NCI-H510A (cell line): ENCODE results near the gene MX2.

ENCODE experiments used
- DNase-seq: peaks from one replicate; lab custom pipeline; 2025; lab: John Stamatoyannopoulos, UW

MX2 gene

DNA sequence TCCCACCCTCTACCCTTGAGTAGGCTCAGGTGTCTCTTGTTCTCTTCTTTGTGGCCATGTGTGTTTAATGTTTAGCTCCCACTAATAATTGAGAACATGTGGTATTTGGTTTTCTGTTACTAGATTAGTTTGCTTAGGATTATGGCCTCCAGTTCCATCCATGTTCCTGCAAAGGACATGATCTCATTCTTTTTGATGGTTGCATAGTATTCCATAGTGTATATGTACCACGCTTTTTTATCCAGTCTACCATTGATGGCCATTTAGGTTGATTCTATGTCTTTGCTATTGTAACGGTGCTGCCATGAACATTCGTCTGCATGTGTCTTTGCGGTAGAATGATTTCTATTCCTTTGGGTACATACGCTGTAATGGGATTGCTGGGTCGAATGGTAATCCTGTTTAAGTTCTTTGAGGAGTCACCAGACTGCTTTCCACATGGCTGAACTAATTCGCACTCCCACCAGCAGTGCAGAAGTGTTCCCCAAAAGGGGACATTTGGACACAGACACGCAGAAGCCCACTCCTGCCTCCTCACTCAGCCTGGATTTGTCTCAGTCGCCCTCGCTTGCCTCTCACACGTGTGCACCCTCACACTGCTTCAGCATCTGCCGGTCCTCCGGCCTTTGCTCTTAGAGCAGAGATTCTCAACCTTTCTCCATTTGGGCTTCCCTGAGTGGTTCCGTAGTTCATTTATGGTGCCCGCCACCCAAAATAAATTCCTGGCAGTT is 3.7 kb downstream of the MX2 start:
- no peak for DNase-seq

DNA sequence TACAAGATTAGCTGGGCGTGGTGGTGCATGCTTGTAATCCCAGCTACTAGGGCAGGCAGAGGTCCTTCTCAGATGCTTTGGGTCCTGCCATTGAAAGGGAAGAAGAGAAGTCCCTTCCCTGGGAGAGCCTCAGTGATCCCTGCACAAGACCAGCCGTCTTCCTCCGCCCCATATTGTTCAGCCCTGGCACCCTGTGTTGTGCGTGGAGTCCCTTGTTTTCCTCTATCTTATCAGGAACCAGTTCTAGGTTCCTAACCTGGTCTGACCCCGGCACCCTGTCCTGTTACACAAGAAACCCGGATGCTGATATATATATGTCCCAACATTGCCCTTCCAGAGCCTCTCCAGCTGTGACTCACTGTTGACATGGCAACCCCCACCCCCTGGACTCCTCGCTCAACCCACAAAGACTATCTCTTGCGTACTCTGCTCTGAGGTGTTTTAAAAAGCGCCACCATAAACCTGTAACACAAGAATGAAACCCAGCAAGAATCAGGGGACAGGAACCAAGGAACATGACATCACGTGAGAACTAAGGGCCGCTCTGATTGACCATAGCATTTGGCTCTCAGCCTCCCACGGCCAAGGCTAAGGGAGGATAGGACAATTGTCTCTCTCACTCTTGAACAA is 4.8 kb downstream of the MX2 start:
- DNase-seq: peak; percentile 44

DNA sequence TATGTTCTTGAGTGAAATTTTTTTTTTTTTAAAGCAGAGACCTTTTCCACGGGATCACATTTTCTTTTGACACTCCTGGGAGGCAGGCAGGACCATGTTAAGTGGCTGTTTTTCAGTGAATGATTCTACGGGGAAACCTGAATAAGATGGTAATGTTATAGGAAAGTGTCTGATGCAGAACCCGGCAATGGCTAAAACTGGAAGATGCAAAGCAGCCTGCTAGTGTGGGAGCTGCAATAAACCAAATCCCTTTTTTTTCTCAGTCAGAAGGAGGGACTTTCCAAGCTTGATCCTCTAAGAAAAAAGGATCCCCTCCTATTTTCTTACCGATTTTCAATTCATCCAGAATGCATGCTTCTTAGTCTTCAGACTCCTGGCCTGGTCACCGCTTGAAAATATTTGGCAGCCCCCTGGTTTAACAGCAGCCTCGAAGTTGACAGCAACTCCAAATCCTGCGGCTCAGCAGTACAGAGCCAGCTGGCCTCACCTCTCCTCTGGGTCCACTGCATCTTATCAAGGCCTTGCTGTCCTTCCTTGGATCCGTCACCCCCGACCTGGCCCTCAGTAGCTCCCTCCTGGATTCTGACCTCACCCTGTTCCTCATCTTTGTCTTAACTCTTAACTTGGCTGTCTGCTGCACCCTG is 5.6 kb downstream of the MX2 start:
- DNase-seq: no peak

DNA sequence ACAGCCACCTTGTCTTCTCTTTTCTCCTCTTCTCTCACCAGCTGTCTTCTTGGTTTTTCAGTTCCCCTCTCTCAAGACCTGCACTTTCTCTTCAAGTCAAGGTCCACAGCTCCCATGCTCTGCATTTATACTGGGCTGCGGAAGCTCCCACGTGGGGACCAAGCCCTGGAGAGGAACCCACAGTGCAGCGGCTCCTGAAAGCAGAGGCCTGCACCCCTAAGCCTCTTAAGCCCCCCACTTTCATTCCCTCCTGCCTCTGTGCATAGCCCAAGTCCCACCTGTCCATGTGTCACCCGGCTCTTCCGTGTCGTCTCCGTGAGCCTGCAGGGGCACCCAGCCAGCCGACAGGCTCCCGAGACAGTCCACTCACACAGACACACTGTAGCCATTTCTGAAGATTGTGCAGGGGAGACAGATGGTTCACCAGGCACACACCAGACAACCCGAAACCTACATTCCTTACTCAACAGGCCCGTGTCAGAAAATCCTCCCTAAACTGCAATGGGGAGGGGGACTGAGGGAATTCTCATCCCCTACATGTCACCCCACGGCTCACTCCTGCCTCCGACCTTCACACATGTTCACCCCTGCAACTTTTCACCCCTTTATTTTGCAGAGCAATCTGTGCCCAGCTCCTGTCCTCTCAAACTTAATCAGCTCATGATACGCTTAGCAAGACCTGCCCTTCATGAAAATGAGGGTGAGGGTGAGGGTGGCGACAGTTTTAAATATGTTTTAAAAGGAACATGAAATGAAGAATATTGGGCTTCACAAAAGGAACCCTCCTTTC is 6.3 kb downstream of the MX2 start:
- no peak for DNase-seq

DNA sequence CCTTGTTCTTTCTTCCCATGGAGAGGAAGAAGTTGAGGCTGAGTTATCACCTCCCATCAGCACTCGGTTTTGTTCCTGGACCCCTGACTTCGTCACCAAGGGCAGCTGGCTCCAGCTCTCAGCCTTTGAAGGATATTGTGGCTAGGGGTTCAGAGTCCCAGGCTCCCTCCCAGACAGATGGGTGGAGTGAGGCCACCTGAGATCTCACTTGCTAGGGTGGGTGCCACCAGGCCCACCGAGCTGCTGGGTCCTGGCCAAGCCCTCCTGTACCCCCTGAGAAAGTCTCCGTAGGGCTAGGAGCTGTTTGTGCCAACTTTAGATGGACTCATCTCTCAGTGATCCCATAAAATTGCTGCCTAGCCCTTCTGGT is 6.9 kb downstream of the MX2 start:
- DNase-seq: no peak

- no peak for DNase-seq
These were observed 7.5 kb downstream of the MX2 start for GRCh38 chr21:41369105-41369919.

DNA sequence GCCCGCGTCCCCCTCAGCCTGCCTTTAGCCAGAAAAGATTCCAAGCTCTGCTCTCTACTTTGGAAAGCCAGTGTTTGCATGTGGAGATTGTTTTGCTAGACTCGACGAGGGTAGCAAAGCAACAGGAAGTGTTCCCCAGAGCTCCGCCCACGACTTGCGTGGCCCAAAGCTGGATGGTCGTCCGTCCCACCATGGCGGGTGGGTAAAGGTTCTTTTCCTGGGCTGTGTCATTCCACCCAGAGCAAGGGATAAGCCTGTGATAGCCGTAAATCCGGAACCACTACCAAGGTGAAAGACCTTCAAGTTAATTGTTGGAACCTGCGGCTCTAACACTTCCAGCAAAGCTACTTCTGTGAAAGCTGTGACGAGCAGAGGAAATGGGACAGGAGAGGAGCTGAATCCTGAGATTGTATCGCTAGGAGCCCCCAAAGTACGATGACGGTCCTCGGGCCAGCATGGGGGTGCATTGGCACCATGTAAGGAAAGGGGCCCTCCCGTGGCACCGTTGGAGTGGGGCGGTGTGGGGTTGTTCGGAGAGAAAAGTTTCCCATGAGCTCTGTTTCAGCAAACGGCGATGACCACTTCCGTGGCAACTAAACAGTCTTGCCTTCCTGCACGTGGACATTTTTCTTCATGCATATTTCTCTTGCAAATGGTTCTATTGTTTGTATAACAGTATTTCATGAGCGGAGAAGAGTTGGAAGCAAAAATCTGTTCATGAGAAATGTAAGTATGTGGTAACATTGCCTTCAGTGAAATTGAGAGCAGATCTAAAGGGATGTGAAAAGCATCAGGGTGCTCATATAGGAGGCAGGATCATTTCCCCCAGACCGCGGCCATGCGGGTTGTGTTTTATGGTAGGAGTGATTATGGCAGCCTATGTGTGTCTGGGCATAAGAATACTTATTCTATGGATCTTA is 8.4 kb downstream of the MX2 start:
- peak; percentile 20 for DNase-seq

GRCh38 chr21:41370840-41371684 is 9.2 kb downstream of the MX2 start:
- DNase-seq: no peak

DNA sequence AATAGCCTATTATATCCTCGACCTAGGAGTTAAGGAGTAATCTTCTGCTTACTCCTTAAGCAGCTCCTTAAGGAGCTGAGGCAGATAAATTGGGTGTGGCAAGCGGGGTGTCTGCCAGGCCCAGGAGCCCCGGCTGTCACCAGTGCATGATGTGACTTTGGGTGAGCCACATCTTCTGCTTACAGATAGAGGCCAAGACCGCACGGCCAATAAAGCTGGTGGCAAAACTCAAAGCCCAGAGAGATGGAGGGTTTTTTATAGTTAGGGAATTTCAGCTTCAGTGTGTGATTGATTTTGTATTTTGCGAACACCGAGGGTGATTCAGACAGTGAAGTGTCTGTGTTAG is 9.8 kb downstream of the MX2 start:
- DNase-seq: no peak

- DNase-seq: no peak
These were observed 11.4 kb downstream of the MX2 start for GRCh38 chr21:41373253-41373652.

DNA sequence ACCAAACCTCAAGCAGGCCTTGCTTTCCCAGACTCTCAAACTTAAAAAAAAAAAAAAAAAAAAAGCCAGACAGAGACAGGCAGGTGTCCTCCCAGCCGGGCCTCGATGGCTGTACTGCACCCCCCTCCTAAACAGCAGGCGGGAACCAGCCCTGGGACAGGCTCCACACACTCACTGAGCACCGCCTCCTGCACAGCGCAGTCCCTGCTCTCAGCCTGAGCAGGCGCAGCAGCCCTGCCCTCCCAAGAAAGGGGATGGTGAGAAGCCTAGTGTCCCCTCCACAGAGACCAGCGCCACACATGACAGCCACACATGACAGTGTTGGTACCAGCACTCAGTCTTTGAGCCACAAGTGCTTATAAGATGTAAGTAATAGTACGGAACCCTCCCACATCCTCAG is 11.9 kb downstream of the MX2 start:
- DNase-seq: no peak

- DNase-seq: no peak
These were observed 12.4 kb downstream of the MX2 start for GRCh38 chr21:41374177-41374712.

DNA sequence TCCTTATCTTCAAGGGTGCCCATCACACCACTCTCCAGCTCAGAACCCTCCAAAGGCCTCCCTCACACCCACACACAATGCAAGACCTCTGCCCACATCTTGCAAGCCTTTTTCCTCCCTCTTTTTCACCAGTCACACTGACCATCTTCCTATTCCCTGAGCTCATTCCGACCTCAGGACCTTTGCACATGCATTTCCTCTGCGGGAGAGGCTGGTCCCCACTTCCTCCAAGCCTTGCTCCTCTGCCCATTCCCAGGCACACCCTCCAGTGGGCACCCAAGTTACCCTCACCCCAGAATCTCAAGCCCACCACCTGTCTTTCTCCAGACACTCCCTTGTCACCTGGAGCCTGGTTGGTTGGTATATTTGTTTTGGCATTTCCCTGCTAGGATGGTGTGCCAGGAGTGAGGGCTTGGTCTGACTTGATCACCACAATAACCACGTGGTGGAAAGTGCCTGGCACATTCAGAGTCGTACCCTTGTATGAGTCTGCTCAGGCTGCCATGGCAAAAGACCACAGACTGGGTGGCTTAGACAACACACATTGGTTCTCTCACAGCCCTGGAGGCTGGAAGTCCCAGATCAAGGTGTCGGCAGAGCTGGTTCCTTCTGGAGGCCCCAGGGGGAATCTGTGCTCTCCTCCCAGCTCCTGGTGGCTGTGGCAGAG is 13.2 kb downstream of the MX2 start:
- DNase-seq: no peak

DNA sequence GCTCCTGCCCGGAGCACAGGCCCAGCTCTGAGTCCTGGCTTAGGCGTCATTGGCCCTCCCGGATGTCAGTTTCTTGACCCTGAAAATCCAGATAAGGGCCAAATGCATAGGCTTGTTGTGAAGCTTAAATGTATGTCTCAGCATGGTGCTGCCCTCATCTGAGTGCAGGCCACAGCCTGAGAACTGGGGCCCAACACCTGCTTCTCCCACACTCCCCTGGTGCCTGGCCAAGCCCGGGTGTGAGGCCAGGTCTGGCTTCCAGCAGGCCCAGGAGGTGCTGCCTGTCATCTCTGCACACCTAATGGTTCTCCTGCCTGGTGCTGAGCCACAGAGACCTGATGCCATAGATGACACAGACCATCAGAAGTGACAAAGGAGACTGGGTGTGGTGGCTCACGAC is 14.0 kb downstream of the MX2 start:
- no peak for DNase-seq

DNA sequence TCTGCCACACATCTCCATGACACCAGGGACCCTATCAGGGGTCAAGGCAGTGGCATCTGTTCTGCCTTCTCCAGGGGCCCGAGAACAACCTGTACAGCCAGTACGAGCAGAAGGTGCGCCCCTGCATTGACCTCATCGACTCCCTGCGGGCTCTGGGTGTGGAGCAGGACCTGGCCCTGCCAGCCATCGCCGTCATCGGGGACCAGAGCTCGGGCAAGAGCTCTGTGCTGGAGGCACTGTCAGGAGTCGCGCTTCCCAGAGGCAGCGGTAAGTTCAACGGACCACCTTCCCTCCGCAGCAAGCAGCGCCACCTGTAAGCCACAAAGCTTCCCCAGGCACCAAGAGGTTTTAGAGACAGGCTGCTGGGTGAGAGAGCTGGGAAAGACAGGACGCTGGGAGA is 15.9 kb downstream of the MX2 start:
- DNase-seq: no peak

- no peak for DNase-seq
These were observed 17.0 kb downstream of the MX2 start for GRCh38 chr21:41378849-41379248.

GRCh38 chr21:41379901-41380300 is 18.1 kb downstream of the MX2 start:
- no peak for DNase-seq

GRCh38 chr21:41381731-41382130 is 19.9 kb downstream of the MX2 start:
- no peak for DNase-seq
